Calu3 (cell line): ENCODE measurements around the gene KLHDC10. TPM values are rescaled to one million over a fixed set of nuclear protein-coding genes. Genes with fewer than 3 reads are reported as not detected.
"Not testable (repeated sequence)": the region's sequence is repeated elsewhere in the genome, so short reads cannot be mapped to it uniquely, and the experiment has no call there.

Experiments
- BruUV-seq: library from RNA; stranded (reverse); fragments of 400-500 nt; replicated peaks from 2 replicates; lab custom pipeline; 2021; lab: Mats Ljungman, UMichigan
- CTCF ChIA-PET: fragments of 300-600 bp; sonication (Branson Sonifier 250); formaldehyde crosslinking; loops from one replicate; lab custom pipeline; 2022; ENCODE audit warnings: antibody characterized with exemption; lab: Charles Lee
- DNase-seq: peaks from one replicate; pipeline ENCODE4 v3.0.0; 2022
- H3K27ac Mint-ChIP-seq: one replicate; pipeline ENCODE4 v1.8.0; 2022; ENCODE audit warnings: mixed read lengths; ENCODE audit not compliant: unreplicated experiment
- H3K27me3 Mint-ChIP-seq: one replicate; pipeline ENCODE4 v1.8.0; 2022; ENCODE audit warnings: mixed read lengths; ENCODE audit not compliant: unreplicated experiment
- H3K36me3 Mint-ChIP-seq: one replicate; pipeline ENCODE4 v1.8.0; 2022; ENCODE audit warnings: mild to moderate bottlenecking, moderate library complexity, mixed read lengths; ENCODE audit not compliant: insufficient read depth, unreplicated experiment
- H3K4me1 Mint-ChIP-seq: one replicate; pipeline ENCODE4 v1.8.0; 2022; ENCODE audit warnings: mild to moderate bottlenecking, low read depth, mixed read lengths; ENCODE audit not compliant: unreplicated experiment
- H3K4me3 Mint-ChIP-seq: one replicate; pipeline ENCODE4 v1.8.0; 2022; ENCODE audit warnings: mild to moderate bottlenecking, low read depth, moderate library complexity, mixed read lengths; ENCODE audit not compliant: unreplicated experiment
- H3K9me3 Mint-ChIP-seq: one replicate; pipeline ENCODE4 v1.8.0; 2022; ENCODE audit warnings: low read depth, mixed read lengths; ENCODE audit not compliant: unreplicated experiment
- intact Hi-C: fragments of 100-400 bp; cut with micrococcal nuclease; formaldehyde crosslinking; loops from one replicate; pipeline ENCODE4 v1.10.0; 2022; ENCODE audit not compliant: unreplicated experiment
- total RNA-seq: library from RNA; stranded (reverse); gene quantifications from 2 replicates; pipeline ENCODE4 v1.2.3, GENCODE V29; 2022
- TF ChIP-seq, protein P1 (sequence below): fragments of 200-600 bp; IDR thresholded peaks from one replicate; pipeline ENCODE4 v1.8.0; 2022; ENCODE audit warnings: antibody characterized with exemption; ENCODE audit not compliant: unreplicated experiment

KLHDC10 gene
- total RNA-seq, 1 experiment from 2014 or later: 35.3 TPM

DNA sequence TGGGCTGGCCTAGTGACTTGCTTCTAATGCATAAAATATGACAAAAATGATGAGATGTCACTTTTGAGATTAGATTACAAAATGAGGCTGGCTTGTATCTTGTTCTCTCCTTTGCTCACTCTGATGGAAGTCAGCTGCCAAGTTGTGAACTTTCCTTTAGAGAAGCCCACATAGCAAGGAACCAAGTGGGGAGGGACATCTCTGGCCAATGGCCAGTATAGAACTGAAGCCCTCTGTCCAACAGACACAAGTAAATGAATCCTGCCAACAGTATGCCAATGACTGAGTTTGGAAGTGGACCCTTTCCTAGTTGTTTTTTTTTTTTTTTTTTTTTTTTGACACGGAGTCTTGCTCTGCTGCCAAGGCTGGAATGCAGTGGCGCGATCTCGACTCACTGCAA lies 22.5 kb upstream of the KLHDC10 start:
- CTCF ChIA-PET: no interaction called here
- H3K4me3 Mint-ChIP-seq: no peak overlapping the region

DNA sequence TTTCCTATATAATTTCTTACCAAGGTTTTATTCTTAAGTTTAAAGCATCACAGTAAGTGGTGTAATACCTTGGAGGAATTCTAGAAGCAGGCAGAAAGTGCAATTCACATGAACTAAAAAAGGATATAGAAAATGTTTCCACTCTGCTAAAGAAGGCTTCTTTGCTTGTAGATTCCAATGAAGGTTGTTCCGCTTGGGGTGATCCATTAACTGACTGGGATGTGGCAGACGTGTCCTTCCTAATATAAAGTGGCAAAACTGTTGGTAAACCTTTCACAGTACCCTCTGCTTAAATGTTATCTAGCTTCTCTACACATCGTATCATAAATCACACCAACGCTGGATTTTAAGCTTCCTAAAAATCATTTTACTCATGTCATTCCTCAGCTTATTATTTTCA lies 21.4 kb upstream of the KLHDC10 start:
- Mint-ChIP-seq H3K36me3 (peaks cover 11% of the 10 kb centered on the region), H3K4me3 (no peak overlapping the region), H3K27ac (no peak overlapping the region), H3K27me3 (no peaks in the 10 kb centered on the region), H3K4me1 (peaks cover 2% of the 10 kb centered on the region), H3K9me3 (no peaks in the 10 kb centered on the region)
- TF ChIP-seq, protein P1, sequence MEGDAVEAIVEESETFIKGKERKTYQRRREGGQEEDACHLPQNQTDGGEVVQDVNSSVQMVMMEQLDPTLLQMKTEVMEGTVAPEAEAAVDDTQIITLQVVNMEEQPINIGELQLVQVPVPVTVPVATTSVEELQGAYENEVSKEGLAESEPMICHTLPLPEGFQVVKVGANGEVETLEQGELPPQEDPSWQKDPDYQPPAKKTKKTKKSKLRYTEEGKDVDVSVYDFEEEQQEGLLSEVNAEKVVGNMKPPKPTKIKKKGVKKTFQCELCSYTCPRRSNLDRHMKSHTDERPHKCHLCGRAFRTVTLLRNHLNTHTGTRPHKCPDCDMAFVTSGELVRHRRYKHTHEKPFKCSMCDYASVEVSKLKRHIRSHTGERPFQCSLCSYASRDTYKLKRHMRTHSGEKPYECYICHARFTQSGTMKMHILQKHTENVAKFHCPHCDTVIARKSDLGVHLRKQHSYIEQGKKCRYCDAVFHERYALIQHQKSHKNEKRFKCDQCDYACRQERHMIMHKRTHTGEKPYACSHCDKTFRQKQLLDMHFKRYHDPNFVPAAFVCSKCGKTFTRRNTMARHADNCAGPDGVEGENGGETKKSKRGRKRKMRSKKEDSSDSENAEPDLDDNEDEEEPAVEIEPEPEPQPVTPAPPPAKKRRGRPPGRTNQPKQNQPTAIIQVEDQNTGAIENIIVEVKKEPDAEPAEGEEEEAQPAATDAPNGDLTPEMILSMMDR: no peak
- CTCF ChIA-PET: no interaction called here
- no TSS peak for BruUV-seq
- intact Hi-C loops: no loop called here
- no peak for DNase-seq

More for the DNA sequence above, 22.5 kb upstream of the KLHDC10 start:
- no TSS peak for BruUV-seq
- TF ChIP-seq, protein P1: no peak
- H3K27me3 Mint-ChIP-seq: no peaks in the 10 kb centered on the region
- no peaks in the 10 kb centered on the region for H3K4me1 Mint-ChIP-seq
- peaks cover 11% of the 10 kb centered on the region for H3K36me3 Mint-ChIP-seq
- intact Hi-C loops: no loop called here
- DNase-seq: no peak
- H3K27ac Mint-ChIP-seq: no peak overlapping the region
- H3K9me3 Mint-ChIP-seq: no peaks in the 10 kb centered on the region

DNA sequence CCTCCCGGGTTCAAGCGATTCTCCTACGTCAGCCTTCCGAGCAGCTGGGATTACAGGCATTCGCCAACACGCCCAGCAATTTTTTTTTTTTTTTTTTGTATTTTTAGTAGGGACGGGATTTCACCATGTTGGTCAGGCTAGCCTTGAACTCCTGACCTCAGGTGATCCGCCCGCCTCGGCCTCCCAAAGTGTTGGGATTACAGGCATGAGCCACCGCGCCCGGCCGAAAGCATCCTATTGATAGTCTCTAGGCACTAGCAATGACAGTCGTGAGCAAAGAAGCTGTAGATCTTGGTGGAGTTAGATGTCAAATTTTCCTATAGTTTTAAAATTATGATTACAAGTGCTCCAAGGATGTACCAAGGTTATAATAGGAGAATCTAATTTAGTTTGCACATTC lies 18.1 kb upstream of the KLHDC10 start:
- H3K4me1 Mint-ChIP-seq, H3K9me3 Mint-ChIP-seq, H3K4me3 Mint-ChIP-seq, H3K27me3 Mint-ChIP-seq, BruUV-seq, DNase-seq, H3K27ac Mint-ChIP-seq, CTCF ChIA-PET: not testable (repeated sequence)
- peaks cover 11% of the 10 kb centered on the region for H3K36me3 Mint-ChIP-seq
- intact Hi-C loops: loop anchor here (5.0 kb wide), 1 partner anchor 615 kb away; the partner anchor contains the start of gene COPG2

DNA sequence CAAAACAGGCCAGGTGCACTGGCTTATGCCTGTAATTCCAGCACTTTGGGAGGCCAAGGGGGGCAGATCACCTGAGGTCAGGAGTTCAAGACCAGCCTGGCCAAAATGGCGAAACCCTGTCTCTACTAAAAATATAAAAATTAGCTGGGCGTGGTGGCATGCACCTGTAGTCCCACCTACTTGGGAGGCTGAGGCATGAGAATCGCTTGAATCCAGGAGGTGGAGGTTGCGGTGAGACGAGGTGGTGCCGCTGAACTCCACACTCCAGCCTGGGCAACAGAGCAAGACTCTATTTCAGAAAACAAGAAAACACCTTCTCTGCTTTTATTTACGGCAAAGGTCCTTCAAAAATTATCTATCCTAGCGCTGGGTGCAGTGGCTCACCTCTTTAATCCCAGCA lies 15.1 kb upstream of the KLHDC10 start:
- H3K9me3 Mint-ChIP-seq, H3K27ac Mint-ChIP-seq, intact Hi-C loops, DNase-seq, H3K4me1 Mint-ChIP-seq, H3K27me3 Mint-ChIP-seq, BruUV-seq, H3K4me3 Mint-ChIP-seq: not testable (repeated sequence)
- CTCF ChIA-PET: interaction anchor here (0.7 kb wide), 2 partner anchors 59 to 142 kb away, joined by 3 to 6 read pairs; no protein-coding TSS in a partner anchor
- peaks cover 11% of the 10 kb centered on the region for H3K36me3 Mint-ChIP-seq

DNA sequence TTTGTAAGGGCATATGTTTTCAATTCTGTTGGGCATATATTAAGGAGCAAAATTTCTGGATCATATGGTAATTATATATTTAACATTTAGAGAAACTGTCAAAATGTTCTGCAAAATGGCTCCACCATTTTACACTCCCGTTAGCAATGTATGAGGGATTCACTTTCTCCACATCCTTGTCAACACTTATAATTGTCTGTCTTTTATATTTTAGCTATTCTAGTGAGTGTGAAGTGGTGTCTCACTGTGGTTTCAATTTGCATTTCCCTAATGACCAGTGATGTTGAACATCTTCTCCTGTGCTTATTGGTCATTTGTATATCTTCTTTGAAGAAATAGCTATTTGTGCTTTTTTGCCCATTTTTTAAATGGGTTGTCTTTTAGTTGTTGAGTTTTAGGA lies 8.1 kb upstream of the KLHDC10 start:
- intact Hi-C loops: no loop called here
- CTCF ChIA-PET: no interaction called here
- no peaks in the 10 kb centered on the region for H3K27me3 Mint-ChIP-seq
- H3K4me3 Mint-ChIP-seq: no peak overlapping the region
- H3K27ac Mint-ChIP-seq: no peak overlapping the region
- H3K36me3 Mint-ChIP-seq: no peaks in the 10 kb centered on the region
- BruUV-seq: no TSS peak
- H3K4me1 Mint-ChIP-seq: no peaks in the 10 kb centered on the region
- TF ChIP-seq, protein P1: no peak
- no peak for DNase-seq
- H3K9me3 Mint-ChIP-seq: no peaks in the 10 kb centered on the region
